ENCODE data around the gene C1QL4.
"Not testable (repeated sequence)": the region's sequence is repeated elsewhere in the genome, so short reads cannot be mapped to it uniquely, and the experiment has no call there.

C1QL4 gene

GRCh38 chr12:49336645-49337584 is at the start of gene C1QL4:
C1QL4 (minus strand) TSS chr12:49337188; CDS start chr12:49336477, 711 bp downstream.
- peak; percentile 36 for DNase-seq

- not testable (repeated sequence) for DNase-seq
Measured at GRCh38 chr12:49380184-49380583, 43.2 kb upstream of the C1QL4 start.

DNA sequence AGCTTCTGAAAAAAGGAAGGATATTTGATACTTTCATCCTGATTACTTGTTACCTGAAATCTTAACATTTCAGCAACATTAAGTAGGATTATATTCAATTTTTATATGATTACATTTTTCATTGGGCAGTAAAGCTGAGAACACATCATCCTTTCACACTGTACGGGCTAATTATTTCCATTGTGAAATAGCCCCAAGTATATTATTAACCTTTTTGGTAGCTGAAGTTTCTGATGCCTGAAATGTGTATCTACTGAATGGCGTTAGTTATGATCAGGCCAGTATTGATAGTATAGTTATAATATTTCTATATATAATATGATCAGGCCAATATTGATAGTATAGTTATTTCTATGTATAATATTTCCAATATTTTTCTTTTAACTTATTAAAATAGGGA is 40.4 kb upstream of the C1QL4 start:
- no peak for DNase-seq

- no peak for DNase-seq
Measured at GRCh38 chr12:49375406-49375805, 38.4 kb upstream of the C1QL4 start.

DNA sequence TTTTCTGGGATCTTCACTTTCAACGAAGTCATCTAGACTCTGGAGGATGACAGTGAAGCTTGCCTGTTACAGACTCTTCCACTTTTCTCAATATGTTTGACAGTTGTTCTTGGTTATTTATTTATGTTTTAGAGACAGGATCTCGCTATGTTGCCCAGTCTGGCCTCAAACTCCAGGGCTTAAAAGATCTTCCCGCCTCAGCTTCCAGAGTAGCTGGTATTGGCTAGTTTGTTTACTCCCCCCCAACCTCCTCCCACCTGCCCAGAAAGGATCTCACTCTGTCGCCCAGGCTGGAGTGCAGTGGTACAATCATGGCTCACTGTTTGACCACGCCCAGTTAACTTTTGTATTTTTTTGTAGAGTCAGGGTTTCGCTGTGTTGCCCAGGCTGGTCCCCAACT is 33.6 kb upstream of the C1QL4 start:
- no peak for DNase-seq

GRCh38 chr12:49369411-49370145 is 32.6 kb upstream of the C1QL4 start:
- no peak for DNase-seq

DNA sequence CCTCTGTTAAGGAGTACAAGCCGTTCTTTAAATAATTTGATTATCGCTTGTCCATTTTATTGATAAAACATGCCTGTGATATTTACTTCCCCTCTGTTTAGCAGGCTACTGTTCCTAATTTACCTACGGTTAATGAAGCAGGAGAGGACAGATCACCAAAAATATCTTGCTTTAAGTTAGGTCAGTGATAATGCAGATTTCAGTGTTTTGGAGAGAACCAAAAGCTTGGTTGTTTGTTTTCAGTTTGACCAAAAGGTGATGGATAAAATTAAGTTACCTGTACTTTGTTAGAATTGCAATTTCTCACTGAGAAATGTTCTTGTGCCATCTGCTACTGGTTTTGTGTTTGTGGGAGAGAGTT is 31.2 kb upstream of the C1QL4 start:
- no peak for DNase-seq

- no peak for DNase-seq
Measured at GRCh38 chr12:49367381-49368239, 30.6 kb upstream of the C1QL4 start, which contains the start of gene SPATS2. SPATS2 (plus strand) TSS chr12:49367462; CDS start chr12:49461013, 93,551 bp downstream.

DNA sequence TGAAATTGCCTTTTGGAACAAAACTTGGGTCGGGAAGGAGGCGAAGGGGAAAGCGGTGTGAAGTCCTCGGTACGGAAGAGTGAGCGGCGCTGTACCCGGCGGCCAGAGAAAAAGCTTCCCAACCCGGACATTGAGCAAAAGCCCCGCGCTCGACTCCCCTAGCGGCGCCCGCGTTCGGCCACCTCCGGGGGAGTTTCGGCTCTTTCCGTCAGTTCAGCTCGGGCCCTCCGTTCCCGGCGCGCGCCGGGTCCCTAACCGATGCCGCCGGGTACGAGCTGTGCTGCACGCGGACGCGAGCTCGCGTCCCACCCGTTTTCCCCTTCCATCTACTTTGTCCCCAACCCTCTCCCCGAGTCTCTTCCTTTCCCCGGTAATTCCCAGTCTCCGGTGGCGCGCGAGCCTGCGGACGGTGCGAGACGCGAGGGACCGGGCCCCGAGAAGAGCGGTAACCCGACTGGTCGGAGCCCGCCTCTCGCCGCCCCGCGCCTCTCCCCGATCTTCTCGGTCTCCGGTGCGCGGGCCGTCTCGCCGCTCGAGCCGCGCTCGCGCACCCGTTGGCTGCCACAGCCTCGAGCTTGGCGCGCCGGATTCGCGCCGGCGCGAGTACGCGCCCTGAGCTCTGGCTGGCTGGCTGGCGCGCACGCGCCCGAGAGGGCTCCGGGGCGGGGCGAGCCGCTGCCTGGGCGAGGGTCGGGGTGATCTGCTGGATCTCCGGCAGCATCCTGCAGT is 29.8 kb upstream of the C1QL4 start:
- peak; percentile 86 for DNase-seq

DNA sequence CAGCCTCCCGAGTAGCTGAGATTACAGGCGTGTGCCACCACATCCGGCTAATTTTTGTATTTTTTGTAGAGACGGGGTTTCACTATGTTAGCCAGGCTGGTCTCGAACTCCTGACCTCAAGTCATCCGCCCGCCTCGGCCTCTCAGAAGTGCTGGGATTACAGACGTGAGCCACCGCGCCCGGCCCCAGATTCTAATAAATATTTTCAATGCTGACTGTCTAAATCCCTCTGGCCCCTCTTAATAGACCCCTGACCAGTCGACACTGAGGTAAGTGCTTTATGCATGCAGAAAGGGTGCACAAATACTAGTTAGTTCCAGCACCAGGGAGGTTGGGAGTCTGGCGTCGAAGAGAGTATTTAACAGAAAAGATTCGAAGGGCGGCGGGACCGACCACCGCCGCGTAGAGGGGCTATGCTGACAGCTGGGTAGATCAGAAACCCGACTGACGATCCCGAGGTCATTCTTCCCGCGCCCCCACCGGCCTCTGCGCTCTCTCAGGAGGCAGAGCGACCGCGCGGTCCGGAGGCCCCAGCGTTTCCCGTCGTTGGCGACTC is 29.2 kb upstream of the C1QL4 start:
- no peak for DNase-seq

DNA sequence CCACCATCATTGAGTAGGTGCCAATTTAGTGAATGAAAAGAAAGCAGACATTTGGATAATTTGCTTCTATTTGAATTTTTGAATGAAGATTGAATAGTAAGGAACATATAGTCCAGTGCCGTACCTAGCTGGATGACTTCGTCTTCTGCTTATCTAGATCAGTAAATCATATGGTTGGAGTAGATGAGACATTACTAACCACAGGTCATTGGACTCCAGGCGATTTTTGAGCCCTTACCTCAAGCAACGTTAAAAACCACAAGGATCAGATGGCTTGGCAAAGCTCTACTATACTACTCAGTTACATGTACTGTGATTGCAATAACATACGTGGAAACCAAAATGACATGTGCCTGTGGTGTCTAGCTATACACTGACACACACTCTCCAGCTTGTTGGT is 28.6 kb upstream of the C1QL4 start:
- DNase-seq = no peak

DNA sequence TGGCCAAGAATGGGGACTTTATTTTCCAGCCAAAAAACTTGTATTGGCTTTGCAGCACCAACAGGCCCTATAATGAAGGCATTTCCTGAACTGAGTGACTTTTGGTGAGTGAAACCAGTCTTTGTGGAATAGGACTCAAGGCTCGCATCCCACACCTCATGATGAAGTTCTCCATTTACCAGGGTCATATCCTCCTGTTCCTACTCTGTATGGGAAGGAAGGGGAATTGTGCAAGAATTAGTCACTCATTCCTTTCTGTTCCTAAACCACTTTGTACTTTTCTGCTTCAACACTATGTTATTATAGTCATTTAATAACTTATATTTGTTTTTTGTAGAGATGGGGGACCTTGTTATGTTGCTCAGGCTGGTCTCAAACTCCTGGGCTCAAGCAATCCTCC is 28.0 kb upstream of the C1QL4 start:
- DNase-seq = no peak

DNA sequence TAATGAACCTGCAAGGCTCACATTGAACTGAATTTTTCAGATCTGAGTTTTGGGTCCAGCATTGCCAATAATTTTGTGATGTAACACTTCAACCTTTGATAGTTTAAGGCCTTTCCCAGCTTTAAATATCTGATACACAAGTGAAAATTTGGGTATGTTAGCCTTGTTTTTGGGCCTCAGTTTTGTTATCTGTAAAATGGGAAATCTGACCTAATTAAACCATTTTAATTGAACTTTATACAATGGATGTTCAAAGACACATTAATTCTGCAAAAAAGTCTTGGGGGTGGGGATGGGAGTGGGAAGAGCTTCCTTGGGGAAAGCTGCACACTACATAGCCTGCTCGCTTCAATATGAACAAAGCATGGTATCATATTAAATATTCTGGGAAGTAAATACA is 25.1 kb upstream of the C1QL4 start:
- DNase-seq = no peak

- DNase-seq = no peak
Measured at GRCh38 chr12:49359671-49360070, 22.7 kb upstream of the C1QL4 start.

GRCh38 chr12:49358483-49359141 is 21.6 kb upstream of the C1QL4 start:
- DNase-seq = peak; percentile 17

GRCh38 chr12:49357103-49357678 is 20.2 kb upstream of the C1QL4 start:
- peak; percentile 16 for DNase-seq

DNA sequence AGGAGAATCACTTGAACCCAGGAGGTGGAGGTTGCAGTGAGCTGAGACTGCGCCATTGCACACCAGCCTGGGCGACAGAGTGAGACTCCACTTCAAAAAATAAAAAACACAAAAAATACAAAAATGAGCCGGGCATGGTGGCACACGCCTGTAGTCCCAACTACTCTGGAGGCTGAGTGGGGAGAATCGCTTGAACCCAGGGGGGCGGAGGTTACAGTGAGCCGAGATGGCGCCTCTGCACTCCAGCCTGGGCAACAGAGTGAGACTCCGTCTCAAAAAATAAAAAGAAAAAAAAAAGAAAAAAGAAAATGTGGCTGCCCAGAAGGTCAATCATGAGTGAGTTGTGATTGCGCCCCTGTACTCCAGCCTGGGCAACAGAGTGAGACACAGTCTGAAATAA is 18.9 kb upstream of the C1QL4 start:
- no peak for DNase-seq

GRCh38 chr12:49352351-49352750 is 15.4 kb upstream of the C1QL4 start:
- no peak for DNase-seq

GRCh38 chr12:49349266-49349665 is 12.3 kb upstream of the C1QL4 start:
- no peak for DNase-seq

- no peak for DNase-seq
Measured at GRCh38 chr12:49348781-49349180, 11.8 kb upstream of the C1QL4 start.
